Measurements from ENCODE around the gene ARHGAP25. TPM values are rescaled to one million over a fixed set of nuclear protein-coding genes. Genes with fewer than 3 reads are reported as not detected.

The ARHGAP25 gene
- total RNA-seq, 1 donor from 2014 or later = 0.43 TPM

DNA sequence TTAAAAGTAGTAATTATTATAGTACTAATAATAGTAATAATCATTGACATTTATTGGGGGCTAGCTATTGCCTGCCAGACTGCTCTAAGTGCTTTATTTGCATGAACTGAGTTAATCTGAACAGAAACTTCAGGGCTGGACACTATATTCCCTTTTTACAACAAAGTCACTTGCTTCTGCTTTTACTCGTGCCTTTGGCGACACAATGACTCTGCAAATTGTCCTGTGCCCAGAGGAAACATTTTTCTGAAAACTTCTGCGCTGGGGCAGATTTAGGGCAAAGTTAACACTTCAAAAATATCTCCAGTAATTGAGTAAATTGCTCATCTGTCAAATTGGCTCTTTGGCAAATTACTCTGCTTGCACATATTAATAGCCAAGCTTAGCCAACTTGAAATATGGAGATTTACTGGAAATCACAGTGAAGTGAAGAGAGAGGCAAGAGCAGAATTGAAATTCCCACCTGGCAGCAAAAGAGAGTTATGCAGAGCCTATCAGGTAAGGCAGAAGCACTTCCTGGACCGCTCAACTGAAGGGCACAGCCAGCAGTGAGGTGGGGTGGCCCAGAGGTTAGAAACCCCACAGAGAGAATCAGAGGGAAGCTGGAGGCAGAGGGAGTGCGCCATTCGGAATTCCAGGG lies 100.2 kb downstream of the ARHGAP25 start:
- Mint-ChIP-seq H3K36me3 (ENCODE audit: unreplicated experiment) (no peaks in the 10 kb centered on the region), H3K27ac (ENCODE audit: unreplicated experiment) (no peak overlapping the region), H3K4me3 (ENCODE audit: unreplicated experiment) (no peak overlapping the region), H3K27me3 (ENCODE audit: unreplicated experiment) (no peaks in the 10 kb centered on the region), H3K4me1 (ENCODE audit: unreplicated experiment) (peaks cover 33% of the 10 kb centered on the region), H3K9me3 (ENCODE audit: unreplicated experiment) (no peaks in the 10 kb centered on the region)
- DNase-seq (ENCODE audit: extremely low spot score, unreplicated experiment) = no peak
- TF ChIP-seq, protein P1, sequence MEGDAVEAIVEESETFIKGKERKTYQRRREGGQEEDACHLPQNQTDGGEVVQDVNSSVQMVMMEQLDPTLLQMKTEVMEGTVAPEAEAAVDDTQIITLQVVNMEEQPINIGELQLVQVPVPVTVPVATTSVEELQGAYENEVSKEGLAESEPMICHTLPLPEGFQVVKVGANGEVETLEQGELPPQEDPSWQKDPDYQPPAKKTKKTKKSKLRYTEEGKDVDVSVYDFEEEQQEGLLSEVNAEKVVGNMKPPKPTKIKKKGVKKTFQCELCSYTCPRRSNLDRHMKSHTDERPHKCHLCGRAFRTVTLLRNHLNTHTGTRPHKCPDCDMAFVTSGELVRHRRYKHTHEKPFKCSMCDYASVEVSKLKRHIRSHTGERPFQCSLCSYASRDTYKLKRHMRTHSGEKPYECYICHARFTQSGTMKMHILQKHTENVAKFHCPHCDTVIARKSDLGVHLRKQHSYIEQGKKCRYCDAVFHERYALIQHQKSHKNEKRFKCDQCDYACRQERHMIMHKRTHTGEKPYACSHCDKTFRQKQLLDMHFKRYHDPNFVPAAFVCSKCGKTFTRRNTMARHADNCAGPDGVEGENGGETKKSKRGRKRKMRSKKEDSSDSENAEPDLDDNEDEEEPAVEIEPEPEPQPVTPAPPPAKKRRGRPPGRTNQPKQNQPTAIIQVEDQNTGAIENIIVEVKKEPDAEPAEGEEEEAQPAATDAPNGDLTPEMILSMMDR (IDR thresholded peaks at IDR 0.05) = no peak

DNA sequence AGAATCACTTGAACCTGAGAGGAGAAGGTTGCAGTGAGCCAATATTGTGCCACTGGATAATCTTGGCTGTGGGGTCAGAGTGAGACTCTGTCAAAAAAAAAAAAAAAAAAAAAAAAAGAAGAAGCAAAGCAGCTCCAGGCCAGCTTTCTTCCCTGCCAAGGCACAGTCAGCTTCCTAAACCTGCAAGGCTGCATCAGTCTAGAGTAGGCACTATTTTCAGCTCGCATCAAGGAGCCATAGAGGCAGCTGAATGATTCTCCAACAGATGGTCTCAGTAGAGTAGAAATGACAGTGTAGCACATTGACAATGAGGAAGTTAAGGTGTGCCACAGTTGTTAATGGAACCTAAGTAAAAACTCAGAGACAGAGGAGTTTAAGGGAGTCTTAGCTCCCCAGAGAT lies 101.0 kb downstream of the ARHGAP25 start:
- H3K4me3 Mint-ChIP-seq (ENCODE audit: unreplicated experiment) = no peak overlapping the region
- peaks cover 29% of the 10 kb centered on the region for H3K4me1 Mint-ChIP-seq (ENCODE audit: unreplicated experiment)
- H3K27ac Mint-ChIP-seq (ENCODE audit: unreplicated experiment) = no peak overlapping the region
- no peak for DNase-seq (ENCODE audit: extremely low spot score, unreplicated experiment)
- H3K36me3 Mint-ChIP-seq (ENCODE audit: unreplicated experiment) = no peaks in the 10 kb centered on the region
- H3K9me3 Mint-ChIP-seq (ENCODE audit: unreplicated experiment) = no peaks in the 10 kb centered on the region
- TF ChIP-seq, protein P1 (IDR thresholded peaks at IDR 0.05) = no peak
- H3K27me3 Mint-ChIP-seq (ENCODE audit: unreplicated experiment) = no peaks in the 10 kb centered on the region

DNA sequence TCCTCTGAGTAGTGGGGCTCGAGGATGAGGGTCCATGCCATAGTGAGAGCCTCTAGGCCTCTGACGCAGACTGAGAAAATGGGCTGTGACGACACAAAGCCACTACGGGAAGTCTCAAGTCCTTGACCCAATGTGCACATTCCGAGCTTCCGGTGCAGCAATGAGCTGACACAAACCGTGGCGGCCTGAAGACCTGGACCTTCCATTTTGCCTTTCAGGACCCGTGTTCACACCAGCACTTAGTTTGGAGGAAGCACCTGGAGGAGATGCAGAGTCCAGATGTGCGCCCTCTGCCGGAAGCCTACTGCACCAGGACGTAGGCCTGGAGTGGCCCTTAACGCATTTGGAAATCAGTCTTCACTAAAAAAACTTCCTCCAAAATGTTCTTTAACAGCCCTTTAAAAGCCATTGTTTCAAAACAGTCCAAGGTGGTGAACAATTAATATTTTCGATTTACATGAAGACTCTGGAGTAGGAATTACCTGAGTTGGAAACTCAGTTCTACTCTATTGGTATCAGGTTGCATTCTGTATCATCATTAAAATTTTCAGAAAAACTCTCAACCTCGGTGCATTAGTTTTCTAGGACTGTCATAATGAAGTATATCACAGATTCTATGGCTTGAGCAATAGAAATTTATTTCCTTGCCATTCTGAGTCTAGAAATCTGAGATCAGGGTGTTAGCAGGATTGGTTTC lies 102.7 kb downstream of the ARHGAP25 start:
- Mint-ChIP-seq H3K27ac (ENCODE audit: unreplicated experiment) (no peak overlapping the region), H3K9me3 (ENCODE audit: unreplicated experiment) (no peaks in the 10 kb centered on the region), H3K4me3 (ENCODE audit: unreplicated experiment) (no peak overlapping the region), H3K4me1 (ENCODE audit: unreplicated experiment) (peaks cover 18% of the 10 kb centered on the region), H3K36me3 (ENCODE audit: unreplicated experiment) (no peaks in the 10 kb centered on the region), H3K27me3 (ENCODE audit: unreplicated experiment) (no peaks in the 10 kb centered on the region)
- TF ChIP-seq, protein P1 (IDR thresholded peaks at IDR 0.05) = peak; percentile 55
- DNase-seq (ENCODE audit: extremely low spot score, unreplicated experiment) = no peak

DNA sequence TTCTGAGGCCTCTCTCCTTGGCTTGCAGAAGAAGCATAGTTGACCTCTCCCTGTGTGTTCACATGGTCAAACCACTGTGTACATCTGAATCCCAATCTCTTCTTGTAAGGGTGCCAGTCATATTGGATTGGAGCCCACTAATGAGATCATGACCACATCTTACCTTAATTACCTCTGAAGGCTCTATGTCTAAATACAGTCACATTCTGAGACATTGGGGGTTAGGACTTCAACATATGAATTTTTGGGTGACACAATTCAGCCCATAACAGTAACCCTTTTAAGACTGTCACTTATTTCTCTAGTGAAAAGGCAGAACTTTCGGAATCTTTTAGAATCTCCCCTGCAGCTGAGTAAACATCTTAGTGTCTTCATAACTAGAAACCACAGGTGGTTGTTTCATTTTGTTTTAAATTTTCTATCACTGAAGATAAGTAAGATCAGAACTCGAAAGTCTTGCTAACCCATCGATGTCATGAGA lies 103.3 kb downstream of the ARHGAP25 start:
- peaks cover 14% of the 10 kb centered on the region for H3K4me1 Mint-ChIP-seq (ENCODE audit: unreplicated experiment)
- no peak overlapping the region for H3K27ac Mint-ChIP-seq (ENCODE audit: unreplicated experiment)
- no peaks in the 10 kb centered on the region for H3K9me3 Mint-ChIP-seq (ENCODE audit: unreplicated experiment)
- H3K4me3 Mint-ChIP-seq (ENCODE audit: unreplicated experiment) = no peak overlapping the region
- H3K36me3 Mint-ChIP-seq (ENCODE audit: unreplicated experiment) = no peaks in the 10 kb centered on the region
- TF ChIP-seq, protein P1 (IDR thresholded peaks at IDR 0.05) = no peak
- H3K27me3 Mint-ChIP-seq (ENCODE audit: unreplicated experiment) = peaks cover under 1% of the 10 kb centered on the region
- DNase-seq (ENCODE audit: extremely low spot score, unreplicated experiment) = no peak

DNA sequence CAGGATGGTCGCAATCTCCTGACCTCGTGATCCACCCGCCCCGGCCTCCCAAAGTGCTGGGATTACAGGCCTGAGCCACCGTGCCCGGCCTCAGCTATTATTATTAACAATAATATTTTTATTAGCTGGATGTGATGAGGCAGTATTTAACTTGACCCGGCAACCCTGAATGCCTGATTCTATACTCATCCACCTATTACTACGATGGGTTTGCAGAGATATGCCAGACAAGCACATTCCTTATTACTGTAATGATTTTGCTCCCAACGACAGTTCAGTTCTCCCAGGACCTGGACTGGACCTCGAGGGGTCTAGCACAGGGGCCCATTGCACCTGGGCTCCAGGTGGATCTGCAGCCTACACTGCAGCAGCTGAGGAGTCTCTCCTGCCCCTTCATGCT lies 104.0 kb downstream of the ARHGAP25 start:
- no peak overlapping the region for H3K4me3 Mint-ChIP-seq (ENCODE audit: unreplicated experiment)
- no peak for DNase-seq (ENCODE audit: extremely low spot score, unreplicated experiment)
- no peaks in the 10 kb centered on the region for H3K9me3 Mint-ChIP-seq (ENCODE audit: unreplicated experiment)
- H3K27ac Mint-ChIP-seq (ENCODE audit: unreplicated experiment) = no peak overlapping the region
- peaks cover 14% of the 10 kb centered on the region for H3K4me1 Mint-ChIP-seq (ENCODE audit: unreplicated experiment)
- TF ChIP-seq, protein P1 (IDR thresholded peaks at IDR 0.05) = no peak
- no peaks in the 10 kb centered on the region for H3K36me3 Mint-ChIP-seq (ENCODE audit: unreplicated experiment)
- H3K27me3 Mint-ChIP-seq (ENCODE audit: unreplicated experiment) = peaks cover 8% of the 10 kb centered on the region
